ENCODE results near the gene KLK4. TPM values are rescaled to one million over a fixed set of nuclear protein-coding genes. Genes with fewer than 3 reads are reported as not detected.

KLK4 gene
- total and polyA plus RNA-seq, 4 donors = 0.03 to 0.26 TPM; not detected in 2

DNA sequence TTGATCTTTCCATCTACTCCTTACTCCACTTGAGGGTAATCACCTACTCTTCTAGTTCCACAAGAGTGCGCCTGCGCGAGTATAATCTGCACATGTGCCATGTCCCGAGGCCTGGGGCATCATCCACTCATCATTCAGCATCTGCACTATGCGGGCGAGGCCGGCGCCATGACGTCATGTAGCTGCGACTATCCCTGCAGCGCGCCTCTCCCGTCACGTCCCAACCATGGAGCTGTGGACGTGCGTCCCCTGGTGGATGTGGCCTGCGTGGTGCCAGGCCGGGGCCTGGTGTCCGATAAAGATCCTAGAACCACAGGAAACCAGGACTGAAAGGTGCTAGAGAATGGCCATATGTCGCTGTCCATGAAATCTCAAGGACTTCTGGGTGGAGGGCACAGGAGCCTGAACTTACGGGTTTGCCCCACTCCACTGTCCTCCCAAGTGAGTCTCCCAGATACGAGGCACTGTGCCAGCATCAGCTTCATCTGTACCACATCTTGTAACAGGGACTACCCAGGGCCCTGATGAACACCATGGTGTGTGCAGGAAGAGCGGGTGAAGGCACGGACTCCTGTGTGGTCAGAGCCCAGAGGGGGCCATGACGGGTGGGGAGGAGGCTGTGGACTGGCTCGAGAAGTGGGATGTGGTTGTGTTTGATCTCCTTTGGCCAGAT is 40.6 kb downstream of the KLK4 start:
- ATAC-seq (ENCODE audit: insufficient read depth, low FRiP score) = no peak
- DNase-seq = no peak
- no peaks in the 10 kb centered on the region for H3K4me1 ChIP-seq (ENCODE audit: control insufficient read depth in 5 of 5, insufficient read depth in 5 of 5, low read length in 5 of 5)
- TF ChIP-seq, protein P1, sequence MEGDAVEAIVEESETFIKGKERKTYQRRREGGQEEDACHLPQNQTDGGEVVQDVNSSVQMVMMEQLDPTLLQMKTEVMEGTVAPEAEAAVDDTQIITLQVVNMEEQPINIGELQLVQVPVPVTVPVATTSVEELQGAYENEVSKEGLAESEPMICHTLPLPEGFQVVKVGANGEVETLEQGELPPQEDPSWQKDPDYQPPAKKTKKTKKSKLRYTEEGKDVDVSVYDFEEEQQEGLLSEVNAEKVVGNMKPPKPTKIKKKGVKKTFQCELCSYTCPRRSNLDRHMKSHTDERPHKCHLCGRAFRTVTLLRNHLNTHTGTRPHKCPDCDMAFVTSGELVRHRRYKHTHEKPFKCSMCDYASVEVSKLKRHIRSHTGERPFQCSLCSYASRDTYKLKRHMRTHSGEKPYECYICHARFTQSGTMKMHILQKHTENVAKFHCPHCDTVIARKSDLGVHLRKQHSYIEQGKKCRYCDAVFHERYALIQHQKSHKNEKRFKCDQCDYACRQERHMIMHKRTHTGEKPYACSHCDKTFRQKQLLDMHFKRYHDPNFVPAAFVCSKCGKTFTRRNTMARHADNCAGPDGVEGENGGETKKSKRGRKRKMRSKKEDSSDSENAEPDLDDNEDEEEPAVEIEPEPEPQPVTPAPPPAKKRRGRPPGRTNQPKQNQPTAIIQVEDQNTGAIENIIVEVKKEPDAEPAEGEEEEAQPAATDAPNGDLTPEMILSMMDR (IDR thresholded peaks at IDR 0.05; ENCODE audit: control extremely low read depth, extremely low read depth) = no peak
- H3K9ac ChIP-seq (ENCODE audit: insufficient read depth in 1 of 2, low read length in 2 of 2) = no peak overlapping the region
- peaks cover 3 to 23% (median 4%) of the 10 kb centered on the region in 3 donors for H3K27me3 ChIP-seq (ENCODE audit: control insufficient read depth in 3 of 3, insufficient read depth in 3 of 3, low read length in 2 of 3)
- H3K36me3 ChIP-seq (ENCODE audit: control insufficient read depth in 4 of 4, insufficient read depth in 4 of 4, low read length in 4 of 4) = no peaks in the 10 kb centered on the region
- H3K4me3 ChIP-seq = no peak overlapping the region
- WGBS, 2 donors = 54 to 64% methylated on average over 26 of the region's 26 CpGs
- peaks cover 0 to 3% (median 0%) of the 10 kb centered on the region in 4 donors for H3K9me3 ChIP-seq (ENCODE audit: control insufficient read depth in 4 of 4, insufficient read depth in 3 of 4, low read length in 3 of 4)
- no peak overlapping the region for H3K27ac ChIP-seq (ENCODE audit: low read depth in 1 of 2, low read length in 1 of 2)

DNA sequence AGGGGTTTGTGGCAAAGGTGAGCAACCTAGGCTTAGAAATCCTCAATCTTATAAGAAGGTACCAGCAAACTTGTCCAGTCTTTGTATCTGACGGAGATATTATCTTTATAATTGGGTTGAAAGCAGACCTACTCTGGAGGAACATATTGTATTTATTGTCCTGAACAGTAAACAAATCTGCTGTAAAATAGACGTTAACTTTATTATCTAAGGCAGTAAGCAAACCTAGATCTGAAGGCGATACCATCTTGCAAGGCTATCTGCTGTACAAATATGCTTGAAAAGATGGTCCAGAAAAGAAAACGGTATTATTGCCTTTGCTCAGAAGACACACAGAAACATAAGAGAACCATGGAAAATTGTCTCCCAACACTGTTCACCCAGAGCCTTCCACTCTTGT is 41.7 kb downstream of the KLK4 start:
- no peak for DNase-seq
- H3K27ac ChIP-seq (ENCODE audit: low read depth in 1 of 2, low read length in 1 of 2) = no peak overlapping the region
- H3K4me1 ChIP-seq (ENCODE audit: control insufficient read depth in 5 of 5, insufficient read depth in 5 of 5, low read length in 5 of 5) = no peaks in the 10 kb centered on the region
- ATAC-seq (ENCODE audit: insufficient read depth, low FRiP score) = no peak
- 85 to 87% methylated on average over 4 of the region's 4 CpGs for WGBS, 2 donors
- H3K36me3 ChIP-seq (ENCODE audit: control insufficient read depth in 4 of 4, insufficient read depth in 4 of 4, low read length in 4 of 4) = no peaks in the 10 kb centered on the region
- H3K9me3 ChIP-seq (ENCODE audit: control insufficient read depth in 4 of 4, insufficient read depth in 3 of 4, low read length in 3 of 4) = peaks cover 0 to 3% (median 0%) of the 10 kb centered on the region in 4 donors
- TF ChIP-seq, protein P1 (IDR thresholded peaks at IDR 0.05; ENCODE audit: control extremely low read depth, extremely low read depth) = no peak
- H3K9ac ChIP-seq (ENCODE audit: insufficient read depth in 1 of 2, low read length in 2 of 2) = no peak overlapping the region
- peaks cover 3 to 15% (median 4%) of the 10 kb centered on the region in 3 donors for H3K27me3 ChIP-seq (ENCODE audit: control insufficient read depth in 3 of 3, insufficient read depth in 3 of 3, low read length in 2 of 3)
- H3K4me3 ChIP-seq = no peak overlapping the region

DNA sequence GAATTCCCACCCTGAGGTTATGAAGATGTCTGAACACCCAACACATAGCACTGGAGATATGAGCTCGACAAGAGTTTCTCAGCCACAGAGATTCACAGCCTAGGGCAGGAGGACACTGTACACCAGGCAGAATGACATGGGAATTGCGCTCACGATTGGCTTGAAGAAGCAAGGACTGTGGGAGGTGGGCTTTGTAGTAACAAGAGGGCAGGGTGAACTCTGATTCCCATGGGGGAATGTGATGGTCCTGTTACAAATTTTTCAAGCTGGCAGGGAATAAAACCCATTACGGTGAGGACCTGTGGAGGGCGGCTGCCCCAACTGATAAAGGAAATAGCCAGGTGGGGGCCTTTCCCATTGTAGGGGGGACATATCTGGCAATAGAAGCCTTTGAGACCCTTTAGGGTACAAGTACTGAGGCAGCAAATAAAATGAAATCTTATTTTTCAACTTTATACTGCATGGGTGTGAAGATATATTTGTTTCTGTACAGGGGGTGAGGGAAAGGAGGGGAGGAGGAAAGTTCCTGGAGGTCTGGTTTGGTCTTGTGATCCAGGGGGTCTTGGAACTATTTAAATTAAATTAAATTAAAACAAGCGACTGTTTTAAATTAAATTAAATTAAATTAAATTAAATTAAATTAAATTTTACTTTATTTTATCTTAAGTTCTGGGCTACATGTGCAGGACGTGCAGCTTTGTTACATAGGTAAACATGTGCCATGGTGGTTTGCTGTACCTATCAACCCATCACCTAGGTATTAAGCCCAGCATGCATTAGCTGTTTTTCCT is 49.5 kb downstream of the KLK4 start:
- H3K4me1 ChIP-seq (ENCODE audit: control insufficient read depth in 5 of 5, insufficient read depth in 5 of 5, low read length in 5 of 5) = no peaks in the 10 kb centered on the region
- TF ChIP-seq, protein P1 (IDR thresholded peaks at IDR 0.05; ENCODE audit: control extremely low read depth, extremely low read depth) = no peak
- H3K4me3 ChIP-seq = no peak overlapping the region
- DNase-seq = no peak
- WGBS, 2 donors = 75 to 76% methylated on average over 7 of the region's 7 CpGs
- no peaks in the 10 kb centered on the region for H3K36me3 ChIP-seq (ENCODE audit: control insufficient read depth in 4 of 4, insufficient read depth in 4 of 4, low read length in 4 of 4)
- no peak overlapping the region for H3K27ac ChIP-seq (ENCODE audit: low read depth in 1 of 2, low read length in 1 of 2)
- peaks cover 0 to 8% (median 0%) of the 10 kb centered on the region in 4 donors for H3K9me3 ChIP-seq (ENCODE audit: control insufficient read depth in 4 of 4, insufficient read depth in 3 of 4, low read length in 3 of 4)
- ATAC-seq (ENCODE audit: insufficient read depth, low FRiP score) = no peak
- peaks cover 0 to 18% (median 2%) of the 10 kb centered on the region in 3 donors for H3K27me3 ChIP-seq (ENCODE audit: control insufficient read depth in 3 of 3, insufficient read depth in 3 of 3, low read length in 2 of 3)
- H3K9ac ChIP-seq (ENCODE audit: insufficient read depth in 1 of 2, low read length in 2 of 2) = no peak overlapping the region

All from lung (tissue), 12 donors.